Measurements from ENCODE around the gene FEM1A. TPM values are rescaled to one million over a fixed set of nuclear protein-coding genes. Genes with fewer than 3 reads are reported as not detected.

FEM1A gene
- total and polyA plus RNA-seq, 9 of the 15 experiments (the other 6 are each of a cell fraction or from before 2014, with no cell fraction given) = 0.08 to 19.0 (median 6.8) TPM

- no peak for TF ChIP-seq THRA (IDR thresholded peaks at IDR 0.05)
- TF ChIP-seq CTCF (IDR thresholded peaks at IDR 0.05 in 2 of 3, conservative IDR thresholded peaks at IDR 0.05 in 1 of 3; ENCODE audit: insufficient read depth in 2 of 3, low read depth in 1 of 3, low read length in 3 of 3) = no peak
- TF ChIP-seq MAFK (IDR thresholded peaks at IDR 0.05; ENCODE audit: low read length) = no peak
- TF ChIP-seq, protein P1, sequence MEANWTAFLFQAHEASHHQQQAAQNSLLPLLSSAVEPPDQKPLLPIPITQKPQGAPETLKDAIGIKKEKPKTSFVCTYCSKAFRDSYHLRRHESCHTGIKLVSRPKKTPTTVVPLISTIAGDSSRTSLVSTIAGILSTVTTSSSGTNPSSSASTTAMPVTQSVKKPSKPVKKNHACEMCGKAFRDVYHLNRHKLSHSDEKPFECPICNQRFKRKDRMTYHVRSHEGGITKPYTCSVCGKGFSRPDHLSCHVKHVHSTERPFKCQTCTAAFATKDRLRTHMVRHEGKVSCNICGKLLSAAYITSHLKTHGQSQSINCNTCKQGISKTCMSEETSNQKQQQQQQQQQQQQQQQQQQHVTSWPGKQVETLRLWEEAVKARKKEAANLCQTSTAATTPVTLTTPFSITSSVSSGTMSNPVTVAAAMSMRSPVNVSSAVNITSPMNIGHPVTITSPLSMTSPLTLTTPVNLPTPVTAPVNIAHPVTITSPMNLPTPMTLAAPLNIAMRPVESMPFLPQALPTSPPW (CRISPR knock-in tag; IDR thresholded peaks at IDR 0.05) = 0 out of 2 replicates have a peak, but pooled peaks have one; percentile 15
- no peak for TF ChIP-seq ZBTB8A (IDR thresholded peaks at IDR 0.05; ENCODE audit: partially characterized antibody)
- TF ChIP-seq DPF2 (IDR thresholded peaks at IDR 0.05) = 0 out of 2 replicates have a peak, but pooled peaks have one; percentile 27
- TF ChIP-seq, protein P2, sequence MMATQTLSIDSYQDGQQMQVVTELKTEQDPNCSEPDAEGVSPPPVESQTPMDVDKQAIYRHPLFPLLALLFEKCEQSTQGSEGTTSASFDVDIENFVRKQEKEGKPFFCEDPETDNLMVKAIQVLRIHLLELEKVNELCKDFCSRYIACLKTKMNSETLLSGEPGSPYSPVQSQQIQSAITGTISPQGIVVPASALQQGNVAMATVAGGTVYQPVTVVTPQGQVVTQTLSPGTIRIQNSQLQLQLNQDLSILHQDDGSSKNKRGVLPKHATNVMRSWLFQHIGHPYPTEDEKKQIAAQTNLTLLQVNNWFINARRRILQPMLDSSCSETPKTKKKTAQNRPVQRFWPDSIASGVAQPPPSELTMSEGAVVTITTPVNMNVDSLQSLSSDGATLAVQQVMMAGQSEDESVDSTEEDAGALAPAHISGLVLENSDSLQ (IDR thresholded peaks at IDR 0.05) = 0 out of 2 replicates have a peak, but pooled peaks have one; percentile 3
- no peak for TF ChIP-seq SNIP1 (IDR thresholded peaks at IDR 0.05; ENCODE audit: low read depth)
- TF ChIP-seq PRPF4 (IDR thresholded peaks at IDR 0.05; ENCODE audit: insufficient read depth, low read depth, low read length, poor library complexity, severe bottlenecking) = no peak
- TF ChIP-seq ZMIZ1 (IDR thresholded peaks at IDR 0.05; ENCODE audit: low read depth in 2 of 2, low read length in 2 of 2) = no peak
- TF ChIP-seq HSF4 (CRISPR knock-in tag; IDR thresholded peaks at IDR 0.05; ENCODE audit: borderline replicate concordance) = no peak
- TF ChIP-seq GATA2 (CRISPR knock-in tag; IDR thresholded peaks at IDR 0.05) = no peak
- TF ChIP-seq ZNF76 (CRISPR knock-in tag; IDR thresholded peaks at IDR 0.05; ENCODE audit: borderline replicate concordance) = no peak
- no peak for TF ChIP-seq MCM5 (IDR thresholded peaks at IDR 0.05; ENCODE audit: low read depth)
- TF ChIP-seq SMARCB1 (IDR thresholded peaks at IDR 0.05; ENCODE audit: insufficient read length, low read depth) = no peak
- TF ChIP-seq GABPB2 (CRISPR knock-in tag; conservative IDR thresholded peaks at IDR 0.05) = no peak
- no peak for TF ChIP-seq HNRNPLL (IDR thresholded peaks at IDR 0.05; ENCODE audit: low read depth, low read length, poor library complexity, severe bottlenecking)
- TF ChIP-seq HCFC1 (IDR thresholded peaks at IDR 0.05; ENCODE audit: low read depth, low read length) = peak; percentile 93
These were observed 24.1 kb downstream of the FEM1A start (continued) for GRCh38 chr19:4815426-4816201.
